SK-N-SH (cell line): ENCODE results near the gene CLCN1. TPM values are rescaled to one million over a fixed set of nuclear protein-coding genes. Genes with fewer than 3 reads are reported as not detected.

Source experiments
- CTCF ChIA-PET: fragments of 300-600, 350-600 bp; formaldehyde crosslinking; extraction: SDS; loops from one replicate; lab custom pipeline; 2021; lab: Yijun Ruan, JAX
- POLR2A ChIA-PET: fragments of 350-600 bp; sonication (Branson Sonifier 250); formaldehyde crosslinking; extraction: SDS; loops from one replicate; lab custom pipeline; 2020; ENCODE audit warnings: antibody characterized with exemption, inconsistent platforms; lab: Yijun Ruan, JAX
- DNase-seq: peaks from one replicate; pipeline ENCODE4 v3.0.0; 2012
- H2AFZ ChIP-seq: fragments of 200-600 bp; sonication (generic); 2 replicates; pipeline ENCODE4 v1.8.1; 2016; ENCODE audit warnings: antibody characterized with exemption, mild to moderate bottlenecking, low read depth
- H3F3A ChIP-seq: fragments of 200-600 bp; sonication (generic); replicated peaks from 2 replicates; pipeline ENCODE3; 2016; ENCODE audit warnings: antibody characterized with exemption, mild to moderate bottlenecking; ENCODE audit not compliant: insufficient read depth
- H3K27ac ChIP-seq, 2 experiments: fragments of 200-500 bp in 1 of 2; fragments of 200-600 bp in 1 of 2; sonication (Bioruptor generic) in 1 of 2; sonication (generic), shearing (Covaris generic) in 1 of 2; 2 replicates each; pipeline versions ENCODE4 v1.5.1 to v1.6.1; 2014 to 2016; ENCODE audit warnings: low read depth in 2 of 2, inconsistent platforms in 1 of 2, low read length in 1 of 2, mild to moderate bottlenecking in 1 of 2, mixed read lengths in 1 of 2
- H3K27me3 ChIP-seq: fragments of 200-600 bp; sonication (generic), shearing (Covaris generic); 2 replicates; pipeline ENCODE4 v1.6.1; 2016; ENCODE audit warnings: mixed run types; ENCODE audit not compliant: insufficient read depth
- H3K36me3 ChIP-seq, 2 experiments: fragments of 200-500 bp in 1 of 2; fragments of 200-600 bp in 1 of 2; sonication (Bioruptor generic) in 1 of 2; sonication (generic) in 1 of 2; replicated peaks in 1 of 2; 2 replicates each; pipeline versions ENCODE3 to v1.5.1; 2014 to 2016; ENCODE audit warnings: low read length in 1 of 2, mild to moderate bottlenecking in 1 of 2; ENCODE audit not compliant: insufficient read depth in 2 of 2, control insufficient read depth in 1 of 2
- H3K4me1 ChIP-seq, 2 experiments: fragments of 200-500 bp in 1 of 2; fragments of 200-600 bp in 1 of 2; sonication (Bioruptor generic) in 1 of 2; sonication (generic), shearing (Covaris generic) in 1 of 2; 2 replicates each; pipeline versions ENCODE4 v1.5.1 to v1.6.1; 2014 to 2016; ENCODE audit warnings: low read depth in 1 of 2, low read length in 1 of 2, mixed run types in 1 of 2; ENCODE audit not compliant: insufficient read depth in 2 of 2, control insufficient read depth in 1 of 2
- H3K4me2 ChIP-seq: fragments of 200-600 bp; sonication (generic), shearing (Covaris generic); 2 replicates; pipeline ENCODE4 v1.6.1; 2017; ENCODE audit warnings: mixed run types
- H3K4me3 ChIP-seq, 2 experiments: fragments of 200-500 bp in 1 of 2; fragments of 200-600 bp in 1 of 2; sonication (Bioruptor generic) in 1 of 2; sonication (generic), shearing (Covaris generic) in 1 of 2; 2 replicates each; pipeline versions ENCODE4 v1.5.1 to v1.8.1; 2014 to 2016; ENCODE audit warnings: low read depth in 2 of 2, inconsistent platforms in 1 of 2, low read length in 1 of 2, mild to moderate bottlenecking in 1 of 2, mixed read lengths in 1 of 2, moderate library complexity in 1 of 2
- H3K79me2 ChIP-seq: fragments of 200-600 bp; sonication (generic); 2 replicates; pipeline ENCODE4 v1.8.1; 2017; ENCODE audit warnings: mild to moderate bottlenecking; ENCODE audit not compliant: insufficient read depth
- H3K9ac ChIP-seq: fragments of 200-600 bp; sonication (generic); 2 replicates; pipeline ENCODE4 v1.6.1; 2017; ENCODE audit warnings: mixed run types
- H3K9me2 ChIP-seq: fragments of 200-600 bp; sonication (generic); 2 replicates; pipeline ENCODE4 v1.6.1; 2017; ENCODE audit warnings: mixed run types
- H3K9me3 ChIP-seq: fragments of 200-600 bp; sonication (generic); 2 replicates; pipeline ENCODE4 v1.6.1; 2017; ENCODE audit warnings: mixed run types, mild to moderate bottlenecking, moderate library complexity
- H4K20me1 ChIP-seq: fragments of 200-600 bp; sonication (generic); 2 replicates; pipeline ENCODE4 v1.6.1; 2017; ENCODE audit warnings: mild to moderate bottlenecking, mixed run types; ENCODE audit not compliant: insufficient read depth
- CTCF ChIP-seq: fragments of 200-600 bp; sonication (generic); IDR thresholded peaks from 2 replicates; pipeline ENCODE4 v1.6.1; 2017; ENCODE audit warnings: antibody characterized with exemption, mild to moderate bottlenecking, moderate library complexity
- GATA2 ChIP-seq: sonication (generic); formaldehyde crosslinking; IDR thresholded peaks from 2 replicates; pipeline ENCODE4 v1.5.0; 2020; ENCODE audit warnings: mild to moderate bottlenecking, missing genetic modification reagents
- POLR2AphosphoS5 ChIP-seq: IDR thresholded peaks from 2 replicates; pipeline ENCODE4 v1.6.1; 2012; ENCODE audit warnings: low read depth, low read length
- RCOR1 ChIP-seq: fragments of 150-350 bp; IDR thresholded peaks from 2 replicates; pipeline ENCODE4 v1.6.1; 2017; ENCODE audit warnings: antibody characterized with exemption, low read length
- RFX5 ChIP-seq: IDR thresholded peaks from 2 replicates; pipeline ENCODE4 v1.6.1; 2012; ENCODE audit warnings: mild to moderate bottlenecking, improper control_type of control experiment, low read length
- SMC3 ChIP-seq: IDR thresholded peaks from 2 replicates; pipeline ENCODE4 v1.6.1; 2012; ENCODE audit warnings: low read depth, low read length, improper control_type of control experiment
- TCF12 ChIP-seq: IDR thresholded peaks from 2 replicates; pipeline ENCODE4 v1.4.0; 2012
- WGBS: methylation state at CpG from one replicate; pipeline ENCODE4 v1.1.6; 2017; ENCODE audit warnings: low lambda C conversion rate; 5-methylcytosine and 5-hydroxymethylcytosine counted together
- polyA plus RNA-seq, 3 experiments: library from polyadenylated mRNA; depleted of rRNA; stranded (reverse); fragments of >200 nt; gene quantifications; 2 replicates each; pipeline ENCODE4 v1.2.3, GENCODE V29; 2012

Gene CLCN1
- polyA plus RNA-seq, 1 of the 3 experiments (the other 2 are of a cell fraction), result 0.12 TPM

- TF ChIP-seq RFX5, result no peak
Observed at GRCh38 chr7:143388051-143388450, 72.1 kb downstream of the CLCN1 start (continued).

GRCh38 chr7:143388491-143389101 lies 72.7 kb downstream of the CLCN1 start:
- Histone ChIP-seq H3K4me2 (peak overlapping the region; percentile 100), H3K27ac (peak overlapping the region in 1 of 2 experiments; percentile 75; a peak in 1 of 4 replicates), H3K9ac (no peak overlapping the region), H2AFZ (no peak overlapping the region), H3K27me3 (no peaks in the 10 kb centered on the region), H3K36me3 (peaks cover 63 to 76% of the 10 kb centered on the region in 2 experiments), H3K9me3 (no peaks in the 10 kb centered on the region)
- ChIA-PET POLR2A (interaction anchor here (0.9 to 1.0 kb wide), 2 partner anchors 12 to 125 kb away, joined by 3 to 4 read pairs; partner anchors contain the start of gene GSTK1), CTCF (interaction anchor here (0.7 to 8.3 kb wide), 9 partner anchors 8 to 174 kb away, joined by 4 to 43 read pairs (median 5); no protein-coding TSS in a partner anchor)
- peak; percentile 24 for TF ChIP-seq CTCF
- TF ChIP-seq RCOR1, result no peak
- TF ChIP-seq GATA2 (CRISPR knock-in tag), result no peak
- TF ChIP-seq, all 33 proteins: peak for 1
- Histone ChIP-seq H4K20me1 (peaks cover 95% of the 10 kb centered on the region), H3K4me3 (no peak overlapping the region), H3K4me1 (peaks cover 16 to 64% of the 10 kb centered on the region in 2 experiments; a peak in 3 of 4 replicates), H3F3A (peaks cover 81% of the 10 kb centered on the region), H3K9me2 (no peaks in the 10 kb centered on the region), H3K79me2 (peaks cover 58% of the 10 kb centered on the region)
- WGBS, result 94% methylated on average over 20 of the region's 28 CpGs
- no peak for DNase-seq

- no peak for DNase-seq
- 91% methylated on average over 15 of the region's 15 CpGs for WGBS
- Histone ChIP-seq H3K4me1 (peaks cover 12 to 55% of the 10 kb centered on the region in 2 experiments; a peak in 3 of 4 replicates), H3K27ac (peak overlapping the region in 1 of 2 experiments; percentile 75; a peak in 1 of 4 replicates), H3K9ac (no peak overlapping the region), H3K9me2 (no peaks in the 10 kb centered on the region), H3K9me3 (no peaks in the 10 kb centered on the region), H3K4me2 (peak overlapping the region; percentile 100), H2AFZ (no peak overlapping the region), H3K4me3 (no peak overlapping the region), H3K27me3 (no peaks in the 10 kb centered on the region), H3K36me3 (peaks cover 56 to 67% of the 10 kb centered on the region in 2 experiments), H3F3A (peaks cover 82% of the 10 kb centered on the region), H4K20me1 (peaks cover 86% of the 10 kb centered on the region), H3K79me2 (peaks cover 49% of the 10 kb centered on the region)
- POLR2A ChIA-PET, result interaction anchor here (1.0 kb wide), 1 partner anchor 13 kb away, joined by 3 read pairs; no protein-coding TSS in a partner anchor
- CTCF ChIA-PET, result interaction anchor here (1.0 to 8.3 kb wide), 7 partner anchors 9 to 174 kb away, joined by 4 to 43 read pairs (median 9); no protein-coding TSS in a partner anchor
- TF ChIP-seq POLR2AphosphoS5 (peak; percentile 0; the same call in 1 of the 2 replicates), TCF12 (no peak), SMC3 (no peak), CTCF (peak; percentile 33)
Observed at GRCh38 chr7:143389316-143390103, 73.6 kb downstream of the CLCN1 start.
